OCI-LY1 (cell line): Measurements from ENCODE around the gene POTEH.
"Not testable (repeated sequence)": the region's sequence is repeated elsewhere in the genome, so short reads cannot be mapped to it uniquely, and the experiment has no call there.

Experiments used
- CTCF ChIP-seq: fragments of 200-600 bp; sonication (generic), shearing (Covaris generic); IDR thresholded peaks from 2 replicates; pipeline ENCODE4 v1.5.1; 2017; ENCODE audit warnings: mild to moderate bottlenecking, antibody characterized with exemption, low read length, moderate library complexity, mixed read lengths
- EZH2 ChIP-seq: fragments of 200-600 bp; sonication (generic), shearing (Covaris generic); IDR thresholded peaks from 2 replicates; pipeline ENCODE4 v1.8.0; 2017; ENCODE audit warnings: borderline replicate concordance, mixed run types, mild to moderate bottlenecking, antibody characterized with exemption, low read length, moderate library complexity, mixed read lengths

- not testable (repeated sequence) for TF ChIP-seq CTCF, EZH2
These were observed 47.5 kb upstream of the POTEH start for GRCh38 chr22:15642288-15642861.
